Astrocyte (in vitro differentiated cells and primary cell): Measurements from ENCODE around the gene DYNLRB1.

Source experiments
- EZH2 ChIP-seq: IDR thresholded peaks from 2 replicates; pipeline ENCODE4 v1.6.1; 2012; ENCODE audit warnings: mild to moderate bottlenecking, low read length, inconsistent platforms; ENCODE audit not compliant: insufficient read depth
- TF ChIP-seq, protein P1 (sequence below): IDR thresholded peaks from 2 replicates; pipeline ENCODE4 v1.5.1; 2011; ENCODE audit warnings: low read depth, mild to moderate bottlenecking, inconsistent platforms, low read length, moderate library complexity; ENCODE audit not compliant: insufficient read depth

DNA sequence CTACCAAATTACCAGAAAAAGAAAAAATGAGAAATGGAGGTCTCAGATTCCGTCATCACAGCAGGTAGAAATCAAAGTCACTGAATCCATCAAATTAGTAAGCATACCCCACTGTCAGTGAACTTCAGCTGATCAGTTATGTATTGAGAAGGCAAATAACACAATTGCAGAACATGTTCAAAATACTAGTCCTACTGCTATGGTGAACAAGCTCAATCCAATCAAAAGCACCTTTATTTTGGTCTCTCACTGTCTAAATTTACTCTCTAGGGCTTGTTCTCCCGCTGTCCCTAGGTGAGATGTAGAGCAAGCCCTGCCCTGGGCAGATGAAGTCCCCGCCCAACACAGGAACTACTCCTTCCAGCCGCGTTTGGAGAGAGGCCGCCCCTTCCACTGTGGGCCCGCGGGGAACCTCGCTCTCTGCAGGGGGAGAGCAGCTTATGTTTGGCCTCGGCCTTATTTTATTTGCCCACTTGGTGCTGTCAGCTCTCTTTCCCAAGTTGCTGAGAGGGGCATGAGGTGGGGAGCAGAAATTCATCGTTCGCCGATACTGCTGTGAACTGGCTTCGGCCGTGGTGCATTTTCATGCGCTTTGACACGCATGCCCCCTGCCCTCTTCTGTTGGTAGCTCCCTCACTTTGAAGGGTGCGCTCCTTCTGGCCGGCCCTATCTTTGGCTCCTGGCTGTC is 28.0 kb downstream of the DYNLRB1 start:
- TF ChIP-seq, protein P1, sequence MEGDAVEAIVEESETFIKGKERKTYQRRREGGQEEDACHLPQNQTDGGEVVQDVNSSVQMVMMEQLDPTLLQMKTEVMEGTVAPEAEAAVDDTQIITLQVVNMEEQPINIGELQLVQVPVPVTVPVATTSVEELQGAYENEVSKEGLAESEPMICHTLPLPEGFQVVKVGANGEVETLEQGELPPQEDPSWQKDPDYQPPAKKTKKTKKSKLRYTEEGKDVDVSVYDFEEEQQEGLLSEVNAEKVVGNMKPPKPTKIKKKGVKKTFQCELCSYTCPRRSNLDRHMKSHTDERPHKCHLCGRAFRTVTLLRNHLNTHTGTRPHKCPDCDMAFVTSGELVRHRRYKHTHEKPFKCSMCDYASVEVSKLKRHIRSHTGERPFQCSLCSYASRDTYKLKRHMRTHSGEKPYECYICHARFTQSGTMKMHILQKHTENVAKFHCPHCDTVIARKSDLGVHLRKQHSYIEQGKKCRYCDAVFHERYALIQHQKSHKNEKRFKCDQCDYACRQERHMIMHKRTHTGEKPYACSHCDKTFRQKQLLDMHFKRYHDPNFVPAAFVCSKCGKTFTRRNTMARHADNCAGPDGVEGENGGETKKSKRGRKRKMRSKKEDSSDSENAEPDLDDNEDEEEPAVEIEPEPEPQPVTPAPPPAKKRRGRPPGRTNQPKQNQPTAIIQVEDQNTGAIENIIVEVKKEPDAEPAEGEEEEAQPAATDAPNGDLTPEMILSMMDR = no peak
- TF ChIP-seq EZH2 = no peak
